SKM-1 (cell line): ENCODE measurements around the gene SH3BP1.
A peak's percentile ranks its signal among the peaks of the same experiment; 100 is the strongest.
"Not testable (repeated sequence)": the region's sequence is repeated elsewhere in the genome, so short reads cannot be mapped to it uniquely, and the experiment has no call there.

Experiments used
- DNase-seq: peaks from one replicate; lab custom pipeline; 2025; ENCODE audit not compliant: unreplicated experiment; lab: John Stamatoyannopoulos, UW

SH3BP1 gene

DNA sequence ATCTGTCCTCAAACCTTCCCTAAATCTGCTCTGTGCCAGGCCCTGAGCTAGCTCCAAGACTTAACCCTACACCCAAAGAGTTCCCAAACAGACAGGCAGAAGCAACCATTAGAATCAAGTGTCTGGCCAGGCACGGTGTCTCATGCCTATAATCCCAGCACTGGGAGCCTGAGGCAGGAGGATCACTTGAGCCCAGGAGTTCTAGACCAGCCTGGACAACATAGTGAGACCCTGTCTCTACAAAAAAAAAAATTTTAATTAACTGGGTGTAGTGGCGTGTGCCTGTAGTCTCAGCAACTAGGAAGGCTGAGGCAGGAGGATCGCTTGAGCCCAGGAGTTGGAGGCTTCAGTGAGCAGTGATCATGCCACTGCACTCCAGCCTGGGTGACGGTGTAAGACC is 17.1 kb downstream of the SH3BP1 start:
- DNase-seq: not testable (repeated sequence)

DNA sequence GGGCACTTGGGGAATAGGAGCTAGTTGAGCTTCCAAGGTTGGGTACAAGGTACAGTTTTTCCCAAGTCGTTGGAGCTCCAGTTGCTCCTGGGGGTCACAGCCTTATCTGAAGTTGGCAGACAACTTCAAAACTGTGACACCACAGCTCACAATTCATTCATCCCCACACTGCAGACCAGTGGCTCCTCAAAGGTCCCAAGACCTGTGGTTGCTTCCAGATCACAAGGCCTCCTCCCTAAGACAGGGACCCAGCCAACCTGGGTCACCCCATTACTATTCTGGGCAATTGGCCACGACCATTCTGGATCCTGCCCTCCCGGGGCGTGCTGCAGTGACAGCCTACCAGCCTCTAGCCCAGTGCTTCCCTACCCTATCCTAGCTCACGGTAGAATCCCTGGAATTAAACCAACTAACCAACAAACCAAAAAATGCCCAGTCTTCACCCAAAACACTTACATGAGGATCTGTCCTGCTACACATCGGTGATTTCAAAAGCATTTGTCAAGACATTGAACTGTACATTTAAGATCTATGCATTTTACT is 18.2 kb downstream of the SH3BP1 start:
- no peak for DNase-seq

DNA sequence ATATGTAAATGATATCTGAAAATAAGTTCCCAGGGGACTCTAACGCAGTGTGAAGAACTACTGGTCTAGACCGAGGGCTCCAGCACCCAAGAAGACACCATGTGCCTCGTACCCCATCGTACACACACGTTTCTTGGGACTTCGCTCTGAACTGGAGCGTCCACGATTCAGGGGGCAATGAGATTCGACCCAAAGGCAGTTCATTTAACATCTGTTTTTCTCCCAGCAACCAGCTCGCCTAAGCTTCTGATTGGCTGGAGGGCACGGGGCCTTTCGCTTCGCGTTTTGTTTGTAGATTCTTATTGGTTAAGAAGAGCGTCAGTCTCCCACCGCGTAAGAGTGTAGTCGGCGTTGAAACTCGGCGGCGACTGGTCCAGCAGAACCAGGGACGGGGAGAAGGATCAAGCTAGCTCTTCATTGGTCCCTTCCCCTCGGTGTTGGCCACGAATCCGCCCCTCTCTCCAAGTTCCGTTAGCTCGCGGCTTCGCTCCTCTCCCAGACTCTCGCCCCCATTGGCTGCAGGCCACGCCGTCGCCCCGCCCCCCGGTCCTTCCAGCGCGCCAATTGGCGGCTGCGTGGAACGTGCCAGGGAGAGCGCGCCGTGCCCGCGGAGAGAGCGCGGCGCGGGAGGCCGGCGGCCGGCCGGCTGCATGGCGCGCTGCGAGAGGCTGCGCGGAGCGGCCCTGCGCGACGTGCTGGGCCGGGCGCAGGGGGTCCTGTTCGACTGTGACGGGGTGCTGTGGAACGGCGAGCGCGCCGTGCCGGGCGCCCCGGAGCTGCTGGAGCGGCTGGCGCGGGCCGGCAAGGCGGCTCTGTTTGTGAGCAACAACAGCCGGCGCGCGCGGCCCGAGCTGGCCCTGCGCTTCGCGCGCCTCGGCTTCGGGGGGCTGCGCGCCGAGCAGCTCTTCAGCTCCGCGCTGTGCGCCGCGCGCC is 18.9 kb downstream of the SH3BP1 start, which contains the start of gene PDXP:
TSS of gene PDXP (plus strand) at position 591 of the 933 bp plus-strand sequence. CDS start at position 651, 60 bp downstream.
- DNase-seq: peak; percentile 99

DNA sequence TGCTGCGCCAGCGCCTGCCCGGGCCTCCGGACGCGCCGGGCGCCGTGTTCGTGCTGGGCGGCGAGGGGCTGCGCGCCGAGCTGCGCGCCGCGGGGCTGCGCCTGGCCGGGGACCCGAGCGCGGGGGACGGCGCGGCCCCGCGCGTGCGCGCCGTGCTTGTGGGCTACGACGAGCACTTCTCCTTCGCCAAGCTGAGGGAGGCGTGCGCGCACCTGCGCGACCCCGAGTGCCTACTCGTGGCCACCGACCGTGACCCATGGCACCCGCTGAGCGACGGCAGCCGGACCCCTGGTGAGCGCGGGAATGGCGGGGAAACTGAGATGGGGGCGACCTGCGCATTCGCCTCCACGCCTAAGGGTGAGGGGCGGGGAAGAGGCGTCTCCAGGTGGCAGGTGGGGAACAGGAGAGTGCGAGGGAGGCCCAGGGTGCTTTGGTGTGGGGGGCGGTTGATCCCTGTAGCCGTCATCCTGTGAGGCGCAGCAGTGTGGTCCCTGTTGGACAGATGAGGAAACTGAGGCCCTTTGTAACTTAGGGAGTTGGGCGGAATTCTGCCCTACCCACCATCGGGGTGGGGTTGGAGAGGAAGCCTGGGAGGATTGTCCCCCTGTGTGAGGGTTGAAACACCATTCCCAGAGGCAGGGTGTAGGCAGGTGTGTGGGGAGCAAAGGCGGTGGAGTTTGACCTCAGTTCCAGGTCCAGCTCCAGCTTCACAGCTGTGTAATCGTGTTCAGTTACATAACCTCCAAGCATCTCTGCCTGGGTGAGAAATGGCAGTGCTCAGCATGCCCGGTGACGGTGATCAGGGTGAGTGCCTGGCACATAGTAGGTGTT is 19.8 kb downstream of the SH3BP1 start:
- DNase-seq: no peak

DNA sequence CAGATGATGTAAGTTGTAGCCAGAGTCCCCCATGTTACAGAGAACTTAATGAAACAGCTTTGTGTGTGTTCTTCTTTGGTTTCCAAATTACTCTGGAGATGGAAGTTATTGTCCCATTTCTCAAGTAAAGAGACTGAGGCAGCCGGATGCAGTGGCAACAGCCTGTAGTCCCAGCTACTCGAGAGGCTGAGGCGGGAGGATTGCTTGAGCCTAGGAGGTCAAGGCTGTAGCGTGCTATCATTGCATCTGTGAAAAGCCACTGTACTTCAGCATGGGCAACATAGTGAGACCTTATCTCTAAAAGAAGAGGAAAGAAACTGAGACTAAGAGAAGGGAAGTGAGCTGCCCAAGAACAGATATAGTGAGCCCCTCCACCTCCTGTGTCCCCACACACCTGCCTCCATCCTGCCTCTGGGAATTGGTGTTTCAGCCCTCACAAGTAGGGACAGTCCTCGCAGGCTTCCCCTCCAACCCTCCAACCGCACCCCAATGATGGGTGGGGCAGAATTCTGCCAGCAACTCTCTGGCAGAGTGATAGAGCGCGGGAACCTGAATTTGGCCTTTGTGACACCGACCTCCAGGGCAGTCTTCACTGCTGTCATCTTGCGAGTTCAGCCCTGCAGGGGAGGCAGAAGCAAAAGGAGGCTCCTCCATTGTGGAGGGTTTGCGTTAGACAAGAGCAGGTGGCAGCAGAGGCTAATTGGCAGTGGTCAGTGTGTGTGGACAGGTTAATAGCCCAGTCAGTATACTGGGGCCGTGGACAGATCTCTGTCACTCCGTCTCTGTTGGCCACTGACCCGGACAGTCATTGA is 20.6 kb downstream of the SH3BP1 start:
- no peak for DNase-seq

DNA sequence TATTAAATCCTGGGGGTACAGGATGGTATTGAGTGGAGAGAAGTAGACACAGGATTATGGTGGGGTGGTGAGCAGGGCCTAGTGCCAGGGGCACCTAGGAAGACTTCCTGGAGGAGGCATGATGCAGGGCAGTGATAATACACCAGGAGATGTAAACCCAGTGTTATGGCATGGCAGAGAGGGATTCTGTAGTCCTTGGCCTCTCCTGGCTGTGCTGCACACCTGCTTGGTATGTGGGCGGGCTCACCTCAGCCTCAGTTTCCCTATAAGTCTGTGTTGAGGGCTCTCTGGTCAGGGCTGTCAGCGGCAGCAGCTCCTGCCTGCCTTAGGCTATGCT is 21.2 kb downstream of the SH3BP1 start:
- DNase-seq: no peak

DNA sequence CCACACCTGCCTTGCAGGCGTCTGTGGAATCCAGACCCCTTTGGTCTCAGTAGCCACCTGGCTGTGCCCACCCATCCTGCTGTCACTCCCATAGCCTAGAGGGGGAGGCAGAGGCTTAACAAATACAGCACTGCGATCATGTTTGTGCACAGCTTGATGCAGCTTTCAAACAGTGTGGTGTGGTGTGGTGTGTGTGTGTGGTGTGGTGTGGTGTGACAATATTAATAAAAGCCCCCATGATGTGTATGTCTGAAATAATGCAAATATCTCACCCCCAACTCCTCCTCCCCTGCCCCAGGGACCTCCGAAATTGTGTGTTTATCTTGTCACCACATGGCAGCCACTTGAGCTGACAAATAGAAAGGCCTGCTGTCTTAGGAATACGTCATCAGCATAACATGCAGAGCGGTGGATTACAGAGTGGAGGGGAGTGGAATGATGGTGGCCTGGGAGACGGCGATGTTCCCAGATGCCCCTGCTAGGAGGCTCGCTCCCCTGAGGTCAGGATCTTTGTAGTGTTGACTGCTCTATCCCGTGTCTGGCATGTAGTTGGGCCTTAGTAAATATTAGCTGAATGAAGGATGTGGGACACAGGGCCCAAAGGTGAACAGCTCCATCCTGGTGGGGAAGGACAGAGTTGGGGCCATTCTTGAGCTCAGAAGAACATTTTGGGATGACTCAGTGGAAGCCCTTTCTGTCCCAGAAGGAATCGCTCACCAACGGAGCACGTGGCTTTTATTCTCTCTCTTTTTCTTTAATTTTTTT is 21.9 kb downstream of the SH3BP1 start:
- no peak for DNase-seq

- DNase-seq: no peak
These were observed 22.6 kb downstream of the SH3BP1 start for GRCh38 chr22:37662039-37662438.

DNA sequence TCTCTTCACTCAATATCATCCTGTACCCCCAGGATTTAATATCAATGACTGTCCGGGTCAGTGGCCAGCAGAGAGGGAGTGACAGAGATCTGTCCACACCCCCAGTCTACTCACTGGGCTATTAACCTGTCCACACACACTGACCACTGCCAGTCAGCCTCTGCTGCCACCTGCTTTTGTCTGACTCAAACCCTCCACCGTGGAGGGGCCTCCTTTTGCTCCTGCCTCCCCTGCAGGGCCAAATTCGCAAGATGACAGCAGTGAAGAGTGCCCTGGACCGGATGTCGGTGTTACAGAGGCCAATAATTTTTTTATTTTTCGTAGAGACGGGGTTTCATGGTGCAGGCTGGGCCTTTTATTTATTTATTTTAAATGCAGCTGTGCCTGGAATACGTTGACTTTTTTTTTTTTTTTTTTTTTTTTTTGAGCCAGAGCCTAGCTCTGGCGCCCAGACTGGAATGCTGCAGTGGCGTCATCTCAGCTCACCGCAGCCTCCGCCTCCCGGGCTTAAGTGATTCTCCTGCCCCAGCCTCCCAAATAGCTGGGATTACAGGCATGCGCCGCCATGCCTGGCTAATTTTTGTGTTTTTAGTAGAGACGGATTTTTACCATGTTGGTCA is 24.2 kb downstream of the SH3BP1 start:
- no peak for DNase-seq

- no peak for DNase-seq
These were observed 25.0 kb downstream of the SH3BP1 start for GRCh38 chr22:37664249-37665101.

DNA sequence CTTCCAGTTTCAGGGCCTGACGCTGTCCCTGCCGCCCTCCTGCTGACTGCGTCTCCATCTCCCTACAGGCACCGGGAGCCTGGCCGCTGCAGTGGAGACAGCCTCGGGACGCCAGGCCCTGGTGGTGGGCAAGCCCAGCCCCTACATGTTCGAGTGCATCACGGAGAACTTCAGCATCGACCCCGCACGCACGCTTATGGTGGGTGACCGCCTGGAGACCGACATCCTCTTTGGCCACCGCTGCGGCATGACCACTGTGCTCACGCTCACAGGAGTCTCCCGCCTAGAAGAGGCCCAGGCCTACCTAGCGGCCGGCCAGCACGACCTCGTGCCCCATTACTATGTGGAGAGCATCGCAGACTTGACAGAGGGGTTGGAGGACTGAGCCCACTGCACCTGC is 26.0 kb downstream of the SH3BP1 start:
- no peak for DNase-seq

GRCh38 chr22:37669586-37669985 is 30.1 kb downstream of the SH3BP1 start:
- DNase-seq: no peak

DNA sequence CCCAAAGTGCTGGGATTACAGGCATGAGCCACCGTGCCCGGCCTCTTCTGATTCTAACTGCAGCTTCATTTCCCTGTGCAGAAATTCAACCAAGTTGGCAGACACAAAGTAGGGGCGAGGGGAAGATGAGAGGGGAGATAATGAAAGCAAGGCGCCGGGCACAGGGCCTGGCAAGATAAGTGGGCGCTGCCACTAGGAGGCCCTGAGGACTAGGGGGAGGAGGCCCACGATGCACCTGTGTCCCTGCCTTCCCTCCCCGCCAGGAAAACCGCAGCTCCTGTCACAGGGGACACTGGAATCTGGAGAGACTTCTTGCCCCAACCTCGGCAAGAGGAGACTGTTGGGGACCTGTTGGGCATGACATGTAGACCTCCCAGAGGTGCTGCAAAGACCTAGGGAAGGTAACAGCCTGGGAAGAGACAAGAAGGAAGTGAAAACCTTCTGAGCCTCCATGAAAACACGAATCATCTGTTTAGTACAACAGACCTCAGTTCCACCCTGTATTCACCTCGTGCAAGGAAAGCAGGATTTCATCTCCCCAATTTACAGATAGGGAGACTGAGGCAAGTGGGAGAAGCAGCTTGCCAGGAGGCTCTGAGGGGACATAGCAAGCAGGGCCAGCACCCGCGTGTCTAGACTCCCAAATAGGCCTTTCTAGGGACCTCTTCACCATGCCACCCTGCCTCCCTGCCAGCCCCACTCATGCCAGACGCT is 32.9 kb downstream of the SH3BP1 start:
- no peak for DNase-seq

- no peak for DNase-seq
These were observed 33.5 kb downstream of the SH3BP1 start for GRCh38 chr22:37672920-37673455.

DNA sequence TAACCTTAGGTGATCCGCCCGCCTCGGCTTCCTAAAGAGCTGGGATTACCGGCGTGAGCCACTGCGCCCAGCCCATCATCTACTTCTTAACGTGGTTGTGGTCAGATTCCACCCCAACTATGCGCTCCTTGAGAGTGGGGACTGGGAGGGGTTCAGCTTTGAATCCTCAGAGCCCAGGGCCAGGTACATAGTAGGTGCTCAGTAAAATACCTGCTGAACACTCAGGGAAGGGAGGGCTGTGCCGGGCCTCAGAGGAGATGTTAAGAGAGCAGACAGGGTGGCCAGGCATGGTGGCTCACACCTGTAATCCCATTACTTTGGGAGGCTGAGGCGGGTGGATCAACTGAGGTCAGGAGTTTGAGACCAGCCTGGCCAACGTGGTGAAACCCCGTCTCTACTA is 34.8 kb downstream of the SH3BP1 start:
- DNase-seq: no peak

- peak; percentile 60 for DNase-seq
These were observed 35.8 kb downstream of the SH3BP1 start, which contains the start of gene LGALS1 for GRCh38 chr22:37674951-37675929. Gene LGALS1 (plus strand): TSS chr22:37675636. CDS start chr22:37675703, 67 bp downstream.
